Kidney capillary endothelial cell (primary cell): ENCODE measurements around the gene ECT2L.

Source experiments
- DNase-seq: peaks from one replicate; pipeline ENCODE4 v3.0.0-alpha.2; 2018; ENCODE audit warnings: low spot score

ECT2L gene

GRCh38 chr6:138803861-138804260 is 8.0 kb downstream of the ECT2L start:
- no peak for DNase-seq

GRCh38 chr6:138805016-138805765 is 9.3 kb downstream of the ECT2L start:
- DNase-seq: no peak

- DNase-seq: no peak
These were observed 11.0 kb downstream of the ECT2L start for GRCh38 chr6:138806889-138807288.

- DNase-seq: no peak
These were observed 13.8 kb downstream of the ECT2L start for GRCh38 chr6:138809677-138810076.

- no peak for DNase-seq
These were observed 16.0 kb downstream of the ECT2L start for GRCh38 chr6:138811866-138812265.

GRCh38 chr6:138814179-138814834 is 18.4 kb downstream of the ECT2L start:
- DNase-seq: no peak

- DNase-seq: no peak
These were observed 19.3 kb downstream of the ECT2L start for GRCh38 chr6:138815221-138815620.

- DNase-seq: peak; percentile 60
These were observed 20.1 kb downstream of the ECT2L start for GRCh38 chr6:138815797-138816528.

GRCh38 chr6:138817799-138818198 is 21.9 kb downstream of the ECT2L start:
- peak; percentile 83 for DNase-seq

GRCh38 chr6:138818496-138819194 is 22.8 kb downstream of the ECT2L start:
- DNase-seq: peak; percentile 40

GRCh38 chr6:138821519-138821918 is 25.6 kb downstream of the ECT2L start:
- DNase-seq: no peak

GRCh38 chr6:138824482-138825144 is 28.7 kb downstream of the ECT2L start:
- DNase-seq: peak; percentile 80

- no peak for DNase-seq
These were observed 34.4 kb downstream of the ECT2L start for GRCh38 chr6:138830248-138830647.

- no peak for DNase-seq
These were observed 36.3 kb downstream of the ECT2L start for GRCh38 chr6:138832182-138832581.

- no peak for DNase-seq
These were observed 38.1 kb downstream of the ECT2L start for GRCh38 chr6:138833816-138834539.

GRCh38 chr6:138837246-138837645 is 41.4 kb downstream of the ECT2L start:
- no peak for DNase-seq

- no peak for DNase-seq
These were observed 48.3 kb downstream of the ECT2L start for GRCh38 chr6:138844192-138844591.

GRCh38 chr6:138847884-138848283 is 52.0 kb downstream of the ECT2L start:
- no peak for DNase-seq

- DNase-seq: no peak
These were observed 52.6 kb downstream of the ECT2L start for GRCh38 chr6:138848461-138848860.

- no peak for DNase-seq
These were observed 53.9 kb downstream of the ECT2L start for GRCh38 chr6:138849791-138850190.

GRCh38 chr6:138856654-138857053 is 60.8 kb downstream of the ECT2L start:
- DNase-seq: no peak
